Measurements from ENCODE around the gene ATPAF1.

ATPAF1 gene

DNA sequence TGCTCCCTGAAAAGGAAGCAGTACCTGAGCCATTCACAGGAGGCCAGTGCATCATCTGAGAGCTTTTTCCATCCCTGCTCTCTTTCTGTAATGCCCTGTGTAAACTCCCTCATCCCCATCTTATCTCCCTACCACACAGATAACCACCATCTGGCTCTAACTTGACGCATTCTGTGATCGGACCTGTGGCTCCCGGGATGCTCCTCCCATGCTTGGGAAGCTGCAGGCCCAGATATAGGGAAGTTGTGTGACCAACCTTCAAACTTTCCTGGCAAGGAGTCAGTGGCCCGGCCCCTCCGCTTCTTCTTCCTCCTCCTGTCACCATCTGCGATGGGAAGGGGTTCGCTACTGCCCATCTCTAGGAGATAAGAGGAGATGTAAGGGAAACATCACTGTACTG lies 85.2 kb downstream of the ATPAF1 start:
- DNase-seq: no peak

Measured in NCI-H748 treated with DMSO at 0.1 percent for 48 hours (cell line).